ENCODE measurements around the gene TOX2. TPM values are rescaled to one million over a fixed set of nuclear protein-coding genes. Genes with fewer than 3 reads are reported as not detected.

Gene TOX2
- total RNA-seq, 2 experiments from 2014 or later, result 3.3 to 3.9 TPM

- no peaks in the 10 kb centered on the region for H3K36me3 Mint-ChIP-seq (ENCODE audit: low read depth)
- H3K4me3 Mint-ChIP-seq, result no peak overlapping the region
- ATAC-seq (ENCODE audit: poor library complexity) (no peak), DNase-seq (no peak)
- Histone ChIP-seq H3K36me3 (ENCODE audit: insufficient read depth, low read length) (no peaks in the 10 kb centered on the region), H3K4me3 (ENCODE audit: low read length) (no peak overlapping the region), H3K27me3 (ENCODE audit: control insufficient read depth in 1 of 2, insufficient read depth in 2 of 2, low read length in 2 of 2) (no peaks in the 10 kb centered on the region), H3K9me3 (ENCODE audit: control insufficient read depth in 1 of 2, insufficient read depth in 1 of 2, low read length in 2 of 2) (no peaks in the 10 kb centered on the region), H3K4me1 (ENCODE audit: insufficient read depth, low read length) (peaks cover 39% of the 10 kb centered on the region), H3K27ac (ENCODE audit: low read depth in 1 of 2, low read length in 2 of 2) (no peak overlapping the region)
- TF ChIP-seq CTCF (IDR thresholded peaks at IDR 0.05), result no peak
- H3K27me3 Mint-ChIP-seq, result no peaks in the 10 kb centered on the region
- H3K27ac Mint-ChIP-seq, result peak overlapping the region; percentile 97
- ChIA-PET POLR2A (no interaction called here), CTCF (no interaction called here)
- H3K9me3 Mint-ChIP-seq, result no peaks in the 10 kb centered on the region
- peaks cover 45% of the 10 kb centered on the region for H3K4me1 Mint-ChIP-seq (ENCODE audit: low read depth)
- intact Hi-C loops (cut with DNase I, micrococcal nuclease), result loop anchor here in 1 of 2 experiments (5.0 kb wide), 1 partner anchor 112 kb away; no protein-coding TSS in a partner anchor
Measured at GRCh38 chr20:44064501-44065400, 150.1 kb downstream of the TOX2 start.

- CTCF ChIA-PET, result no interaction called here
- DNase-seq, result peak in 1 of 14 experiments; percentile 7
- no peak for ATAC-seq (ENCODE audit: poor library complexity)
Measured at GRCh38 chr20:44065401-44066340, 151.0 kb downstream of the TOX2 start.

More at GRCh38 chr20:44065401-44066340, 151.0 kb downstream of the TOX2 start:
- Histone ChIP-seq H3K4me1 (ENCODE audit: insufficient read depth, low read length) (peaks cover 48% of the 10 kb centered on the region), H3K27me3 (ENCODE audit: control insufficient read depth in 1 of 2, insufficient read depth in 2 of 2, low read length in 2 of 2) (no peaks in the 10 kb centered on the region), H3K4me3 (ENCODE audit: low read length) (no peak overlapping the region), H3K9me3 (ENCODE audit: control insufficient read depth in 1 of 2, insufficient read depth in 1 of 2, low read length in 2 of 2) (no peaks in the 10 kb centered on the region), H3K27ac (ENCODE audit: low read depth in 1 of 2, low read length in 2 of 2) (no peak overlapping the region), H3K36me3 (ENCODE audit: insufficient read depth, low read length) (no peaks in the 10 kb centered on the region)
- Mint-ChIP-seq H3K27ac (peak overlapping the region; percentile 97), H3K4me1 (ENCODE audit: low read depth) (peaks cover 45% of the 10 kb centered on the region), H3K9me3 (no peaks in the 10 kb centered on the region), H3K36me3 (ENCODE audit: low read depth) (no peaks in the 10 kb centered on the region), H3K27me3 (no peaks in the 10 kb centered on the region), H3K4me3 (no peak overlapping the region)
- TF ChIP-seq CTCF (IDR thresholded peaks at IDR 0.05), result no peak
- intact Hi-C loops (cut with DNase I, micrococcal nuclease), result loop anchor here in 1 of 2 experiments (5.0 kb wide), 1 partner anchor 113 kb away; no protein-coding TSS in a partner anchor
- POLR2A ChIA-PET, result no interaction called here
